IMR-90 (cell line): ENCODE measurements around the gene ANKRD33B. TPM values are rescaled to one million over a fixed set of nuclear protein-coding genes. Genes with fewer than 3 reads are reported as not detected.

Experiments used
- ATAC-seq: fragments of 200-7000 bp; cut with Tn5 transposase; 2 replicates; pipeline ENCODE4 v1.9.1; 2020; ENCODE audit warnings: low read depth, mild to moderate bottlenecking, moderate library complexity
- BruUV-seq: library from RNA; stranded (reverse); fragments of 400-500 nt; replicated peaks from 2 replicates; lab custom pipeline; 2021; lab: Mats Ljungman, UMichigan
- CTCF ChIA-PET: fragments of 300-600 bp; formaldehyde crosslinking; extraction: SDS; loops from one replicate; lab custom pipeline; 2021; ENCODE audit warnings: antibody characterized with exemption; lab: Yijun Ruan, JAX
- POLR2A ChIA-PET: fragments of 300-600 bp; sonication (Branson Sonifier 250); formaldehyde crosslinking; loops from one replicate; lab custom pipeline; 2022; ENCODE audit warnings: antibody characterized with exemption; ENCODE audit not compliant: unreplicated experiment; lab: Charles Lee
- DNase-seq: peaks from one replicate; pipeline ENCODE4 v3.0.0; 2013
- H2AFZ ChIP-seq: replicated peaks from 2 replicates; pipeline ENCODE3; 2013; ENCODE audit warnings: low read length, mild to moderate bottlenecking; ENCODE audit not compliant: poor library complexity
- H2AK5ac ChIP-seq: 2 replicates; pipeline ENCODE4 v1.6.1; 2013; ENCODE audit warnings: low read depth, low read length, inconsistent platforms
- H2AK9ac ChIP-seq: replicated peaks from 2 replicates; pipeline ENCODE3; 2013; ENCODE audit warnings: mild to moderate bottlenecking, low read depth, low read length, moderate library complexity; ENCODE audit not compliant: poor library complexity
- H2BK120ac ChIP-seq: 2 replicates; pipeline ENCODE4 v1.6.1; 2013; ENCODE audit warnings: low read depth, low read length, inconsistent platforms
- H2BK15ac ChIP-seq: 3 replicates; pipeline ENCODE4 v1.6.1; 2013; ENCODE audit warnings: low read depth, low read length, inconsistent platforms
- H2BK20ac ChIP-seq: 2 replicates; pipeline ENCODE4 v1.6.1; 2013; ENCODE audit warnings: low read depth, mild to moderate bottlenecking, inconsistent platforms, low read length, moderate library complexity
- H2BK5ac ChIP-seq: 2 replicates; pipeline ENCODE4 v1.6.1; 2013; ENCODE audit warnings: mild to moderate bottlenecking, low read depth, low read length, inconsistent platforms; ENCODE audit not compliant: poor library complexity, severe bottlenecking
- H3K14ac ChIP-seq: replicated peaks from 2 replicates; pipeline ENCODE4 v1.6.1; 2013; ENCODE audit warnings: low read depth, low read length, inconsistent platforms
- H3K18ac ChIP-seq: 2 replicates; pipeline ENCODE4 v1.6.1; 2013; ENCODE audit warnings: low read depth, low read length, control low read depth
- H3K23ac ChIP-seq: 2 replicates; pipeline ENCODE4 v1.6.1; 2013; ENCODE audit warnings: low read depth, low read length, inconsistent platforms
- H3K27ac ChIP-seq: 2 replicates; pipeline ENCODE4 v1.5.1; 2013; ENCODE audit warnings: mild to moderate bottlenecking, control low read depth, low read length; ENCODE audit not compliant: insufficient read depth
- H3K27me3 ChIP-seq: 2 replicates; pipeline ENCODE4 v1.6.1; 2013; ENCODE audit warnings: low read length; ENCODE audit not compliant: control insufficient read depth, insufficient read depth
- H3K36me3 ChIP-seq: 2 replicates; pipeline ENCODE4 v1.6.1; 2013; ENCODE audit warnings: low read length, mixed read lengths; ENCODE audit not compliant: control insufficient read depth, insufficient read depth
- H3K4ac ChIP-seq: 2 replicates; pipeline ENCODE4 v1.6.1; 2013; ENCODE audit warnings: low read depth, low read length, inconsistent platforms
- H3K4me1 ChIP-seq: 2 replicates; pipeline ENCODE4 v1.6.1; 2013; ENCODE audit warnings: low read length, mixed read lengths; ENCODE audit not compliant: control insufficient read depth, insufficient read depth
- H3K4me2 ChIP-seq: 2 replicates; pipeline ENCODE4 v1.6.1; 2013; ENCODE audit warnings: low read depth, mild to moderate bottlenecking, control low read depth, low read length, moderate library complexity
- H3K4me3 ChIP-seq: 2 replicates; pipeline ENCODE4 v1.5.1; 2013; ENCODE audit warnings: low read depth, mild to moderate bottlenecking, control low read depth, low read length, moderate library complexity; ENCODE audit not compliant: insufficient read depth
- H3K56ac ChIP-seq: 2 replicates; pipeline ENCODE4 v1.6.1; 2013; ENCODE audit warnings: low read length, inconsistent platforms; ENCODE audit not compliant: insufficient read depth; ENCODE audit errors: extremely low read depth
- H3K79me1 ChIP-seq, 2 experiments: 2 replicates each; pipeline ENCODE4 v1.6.1; 2013; ENCODE audit warnings: low read length in 2 of 2, inconsistent platforms in 1 of 2, low read depth in 1 of 2
- H3K9ac ChIP-seq: 2 replicates; pipeline ENCODE4 v1.6.1; 2013; ENCODE audit warnings: low read depth, low read length, control low read depth
- H3K9me1 ChIP-seq: 2 replicates; pipeline ENCODE4 v1.6.1; 2013; ENCODE audit warnings: low read length, inconsistent platforms; ENCODE audit not compliant: insufficient read depth
- H3K9me3 ChIP-seq: 2 replicates; pipeline ENCODE4 v1.6.1; 2013; ENCODE audit warnings: low read length; ENCODE audit not compliant: control insufficient read depth, insufficient read depth
- H4K20me1 ChIP-seq: 2 replicates; pipeline ENCODE4 v1.6.1; 2013; ENCODE audit warnings: low read length, inconsistent platforms; ENCODE audit not compliant: insufficient read depth
- H4K5ac ChIP-seq: 2 replicates; pipeline ENCODE4 v1.6.1; 2013; ENCODE audit warnings: mild to moderate bottlenecking, low read depth, low read length, control low read depth
- H4K8ac ChIP-seq, 2 experiments: 2 replicates each; pipeline ENCODE4 v1.6.1; 2013; ENCODE audit warnings: low read depth in 2 of 2, low read length in 2 of 2, control low read depth in 1 of 2, inconsistent platforms in 1 of 2
- H4K91ac ChIP-seq: 2 replicates; pipeline ENCODE4 v1.6.1; 2013; ENCODE audit warnings: low read depth, low read length, inconsistent platforms; ENCODE audit not compliant: insufficient read depth
- BHLHE40 ChIP-seq: fragments of 150-350 bp; IDR thresholded peaks from 2 replicates; pipeline ENCODE4 v1.6.1; 2016; ENCODE audit warnings: mild to moderate bottlenecking, low read depth, low read length
- CEBPB ChIP-seq: IDR thresholded peaks from 2 replicates; pipeline ENCODE4 v1.6.1; 2012; ENCODE audit warnings: low read depth, low read length, improper control_type of control experiment
- CHD1 ChIP-seq: IDR thresholded peaks from 2 replicates; pipeline ENCODE4 v1.6.1; 2012; ENCODE audit warnings: low read depth, low read length, improper control_type of control experiment
- ELK1 ChIP-seq: fragments of 150-350 bp; IDR thresholded peaks from 2 replicates; pipeline ENCODE4 v1.6.1; 2016; ENCODE audit warnings: low read depth, mild to moderate bottlenecking, low read length, moderate library complexity, borderline replicate concordance
- FOS ChIP-seq: fragments of 150-350 bp; IDR thresholded peaks from 2 replicates; pipeline ENCODE4 v1.6.1; 2016; ENCODE audit warnings: low read depth, low read length
- MAFK ChIP-seq: IDR thresholded peaks from 2 replicates; pipeline ENCODE4 v1.6.1; 2012; ENCODE audit warnings: low read depth, low read length, improper control_type of control experiment
- MAZ ChIP-seq: IDR thresholded peaks from 2 replicates; pipeline ENCODE4 v1.6.1; 2012; ENCODE audit warnings: low read depth, mild to moderate bottlenecking, low read length, improper control_type of control experiment, moderate library complexity, borderline replicate concordance
- MXI1 ChIP-seq: IDR thresholded peaks from 2 replicates; pipeline ENCODE4 v1.6.1; 2012; ENCODE audit warnings: low read depth, mild to moderate bottlenecking, low read length, moderate library complexity, borderline replicate concordance
- NFE2L2 ChIP-seq: fragments of 150-350 bp; IDR thresholded peaks from 2 replicates; pipeline ENCODE4 v1.6.1; 2016; ENCODE audit warnings: low read depth, mild to moderate bottlenecking, low read length
- POLR2A ChIP-seq: IDR thresholded peaks from 2 replicates; pipeline ENCODE4 v1.6.1; 2012; ENCODE audit warnings: mild to moderate bottlenecking, low read depth, low read length
- RAD21 ChIP-seq: IDR thresholded peaks from 2 replicates; pipeline ENCODE4 v1.6.1; 2012; ENCODE audit warnings: low read length, improper control_type of control experiment
- RCOR1 ChIP-seq: IDR thresholded peaks from 2 replicates; pipeline ENCODE4 v1.6.1; 2012; ENCODE audit warnings: mild to moderate bottlenecking, low read length, improper control_type of control experiment; ENCODE audit not compliant: insufficient replicate concordance
- RFX5 ChIP-seq: IDR thresholded peaks from 2 replicates; pipeline ENCODE4 v1.8.0; 2012; ENCODE audit warnings: low read depth, mild to moderate bottlenecking, low read length, moderate library complexity
- SMC3 ChIP-seq: fragments of 150-350 bp; IDR thresholded peaks from 2 replicates; pipeline ENCODE4 v1.6.1; 2016; ENCODE audit warnings: low read depth, mild to moderate bottlenecking, antibody characterized with exemption, low read length, moderate library complexity
- WGBS, 2 experiments: methylation state at CpG; one replicate each; pipeline versions ENCODE4 v1.1.5 to v1.1.7; 2013; ENCODE audit warnings: missing lambda C conversion rate in 2 of 2; ENCODE audit not compliant: insufficient read length in 1 of 2; ENCODE audit errors: extremely low coverage in 2 of 2; 5-methylcytosine and 5-hydroxymethylcytosine counted together
- dilution Hi-C: fragments of 300-500 bp; cut with HindIII; formaldehyde crosslinking; loops from one replicate; pipeline ENCODE4 v1.14.3; 2018; ENCODE audit warnings: low sequenced_read_pairs; ENCODE audit not compliant: unreplicated experiment
- in situ Hi-C: fragments of 300-500 bp; cut with MboI; formaldehyde crosslinking; loops from 3 replicates; pipeline ENCODE4 v1.14.3; 2019; ENCODE audit warnings: low sequenced_read_pairs, inconsistent platforms, mixed read lengths
- intact Hi-C: fragments of 100-400 bp; cut with micrococcal nuclease; formaldehyde crosslinking; loops from 2 replicates; pipeline ENCODE4 v1.10.0; 2022
- polyA plus RNA-seq, 3 experiments: library from polyadenylated mRNA; depleted of rRNA; stranded (reverse); fragments of >200 nt; gene quantifications; 2 replicates each; pipeline ENCODE4 v1.2.3, GENCODE V29; 2012; ENCODE audit warnings: low replicate concordance in 1 of 3
- total RNA-seq: library from RNA; depleted of rRNA; stranded (reverse); fragments of >200 nt; gene quantifications from 2 replicates; pipeline ENCODE4 v1.2.3, GENCODE V29; 2012
- TF ChIP-seq, protein P1 (sequence below): fragments of 150-350 bp; IDR thresholded peaks from 2 replicates; pipeline ENCODE4 v1.6.1; 2017; ENCODE audit warnings: mild to moderate bottlenecking, antibody characterized with exemption, low read length, low read depth
- TF ChIP-seq, protein P2 (sequence below): conservative IDR thresholded peaks from 2 replicates; pipeline ENCODE4 v1.5.1; 2012; ENCODE audit warnings: mild to moderate bottlenecking, low read depth, low read length, improper control_type of control experiment

The ANKRD33B gene
- total and polyA plus RNA-seq, 2 of the 4 experiments (the other 2 are of a cell fraction): 2.5 to 3.3 TPM

GRCh38 chr5:10522224-10522611 lies 41.7 kb upstream of the ANKRD33B start:
- peak overlapping the region; percentile 65; the same call in 1 of the 3 replicates for H2BK15ac ChIP-seq
- no peak overlapping the region for H3K9ac ChIP-seq
- H3K27me3 ChIP-seq: no peaks in the 10 kb centered on the region
- H3K79me1 ChIP-seq: no peaks in the 10 kb centered on the region
- no peak overlapping the region for H4K8ac ChIP-seq
- peaks cover 3% of the 10 kb centered on the region; the same call in 1 of the 2 replicates for H3K9me3 ChIP-seq
- no peak overlapping the region for H3K14ac ChIP-seq
- no TSS peak for BruUV-seq
- no peak overlapping the region for H2AFZ ChIP-seq
- H3K9me1 ChIP-seq: peaks cover 28% of the 10 kb centered on the region
- H3K23ac ChIP-seq: no peak overlapping the region
- peak overlapping the region; percentile 50; the same call in 1 of the 2 replicates for H2AK5ac ChIP-seq
- no peak overlapping the region for H3K27ac ChIP-seq
- H3K4me2 ChIP-seq: no peak overlapping the region
- in situ Hi-C loops (no loop called here), intact Hi-C loops (no loop called here), dilution Hi-C loops (no loop called here)
- POLR2A ChIA-PET: no interaction called here
- peak overlapping the region; percentile 20; the same call in 1 of the 2 replicates for H3K18ac ChIP-seq
- no peaks in the 10 kb centered on the region for H4K20me1 ChIP-seq
- no peak overlapping the region for H4K91ac ChIP-seq
- no peak overlapping the region for H2BK5ac ChIP-seq
- no peaks in the 10 kb centered on the region for H3K36me3 ChIP-seq
- DNase-seq (no peak), ATAC-seq (no peak)
- TF ChIP-seq RAD21: no peak
- TF ChIP-seq MAZ: no peak
- TF ChIP-seq ELK1: no peak
- TF ChIP-seq SMC3: no peak
- TF ChIP-seq MXI1: no peak
- TF ChIP-seq, protein P1, sequence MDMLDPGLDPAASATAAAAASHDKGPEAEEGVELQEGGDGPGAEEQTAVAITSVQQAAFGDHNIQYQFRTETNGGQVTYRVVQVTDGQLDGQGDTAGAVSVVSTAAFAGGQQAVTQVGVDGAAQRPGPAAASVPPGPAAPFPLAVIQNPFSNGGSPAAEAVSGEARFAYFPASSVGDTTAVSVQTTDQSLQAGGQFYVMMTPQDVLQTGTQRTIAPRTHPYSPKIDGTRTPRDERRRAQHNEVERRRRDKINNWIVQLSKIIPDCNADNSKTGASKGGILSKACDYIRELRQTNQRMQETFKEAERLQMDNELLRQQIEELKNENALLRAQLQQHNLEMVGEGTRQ: no peak
- no peak for TF ChIP-seq MAFK
- TF ChIP-seq RCOR1: no peak
- no peak for TF ChIP-seq NFE2L2
- no peak for TF ChIP-seq RFX5
- TF ChIP-seq, protein P2, sequence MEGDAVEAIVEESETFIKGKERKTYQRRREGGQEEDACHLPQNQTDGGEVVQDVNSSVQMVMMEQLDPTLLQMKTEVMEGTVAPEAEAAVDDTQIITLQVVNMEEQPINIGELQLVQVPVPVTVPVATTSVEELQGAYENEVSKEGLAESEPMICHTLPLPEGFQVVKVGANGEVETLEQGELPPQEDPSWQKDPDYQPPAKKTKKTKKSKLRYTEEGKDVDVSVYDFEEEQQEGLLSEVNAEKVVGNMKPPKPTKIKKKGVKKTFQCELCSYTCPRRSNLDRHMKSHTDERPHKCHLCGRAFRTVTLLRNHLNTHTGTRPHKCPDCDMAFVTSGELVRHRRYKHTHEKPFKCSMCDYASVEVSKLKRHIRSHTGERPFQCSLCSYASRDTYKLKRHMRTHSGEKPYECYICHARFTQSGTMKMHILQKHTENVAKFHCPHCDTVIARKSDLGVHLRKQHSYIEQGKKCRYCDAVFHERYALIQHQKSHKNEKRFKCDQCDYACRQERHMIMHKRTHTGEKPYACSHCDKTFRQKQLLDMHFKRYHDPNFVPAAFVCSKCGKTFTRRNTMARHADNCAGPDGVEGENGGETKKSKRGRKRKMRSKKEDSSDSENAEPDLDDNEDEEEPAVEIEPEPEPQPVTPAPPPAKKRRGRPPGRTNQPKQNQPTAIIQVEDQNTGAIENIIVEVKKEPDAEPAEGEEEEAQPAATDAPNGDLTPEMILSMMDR: no peak
- TF ChIP-seq CEBPB: no peak
- TF ChIP-seq CHD1: no peak
- no peak for TF ChIP-seq POLR2A
- TF ChIP-seq BHLHE40: no peak
- no peak for TF ChIP-seq FOS
- peak overlapping the region; percentile 18 for H2AK9ac ChIP-seq
- no peak overlapping the region for H3K4me3 ChIP-seq
- H2BK20ac ChIP-seq: peak overlapping the region; percentile 36; the same call in 1 of the 2 replicates
- WGBS, 2 experiments: 60% methylated on average over 1 of the region's 4 CpGs; no CpG with 5 or more reads in 1 of the 2 experiments
- H3K4me1 ChIP-seq: peaks cover 19% of the 10 kb centered on the region
- no peak overlapping the region; the same call in 1 of the 2 replicates for H3K4ac ChIP-seq
- CTCF ChIA-PET: no interaction called here
- no peak overlapping the region for H4K5ac ChIP-seq
- H2BK120ac ChIP-seq: peak overlapping the region; percentile 17; the same call in 1 of the 2 replicates
- H3K56ac ChIP-seq: no peak overlapping the region
